GM23248 (cell line): Measurements from ENCODE around the gene F2RL3. TPM values are rescaled to one million over a fixed set of nuclear protein-coding genes. Genes with fewer than 3 reads are reported as not detected.

Source experiments
- DNase-seq: peaks from one replicate; pipeline ENCODE4 v3.0.0-alpha.2; 2015
- H2AFZ ChIP-seq: fragments of 200-600 bp; sonication (generic); 2 replicates; pipeline ENCODE4 v1.6.1; 2016; ENCODE audit warnings: antibody characterized with exemption
- H3F3A ChIP-seq: fragments of 200-600 bp; sonication (generic); 2 replicates; pipeline ENCODE4 v1.6.1; 2016; ENCODE audit warnings: mild to moderate bottlenecking, antibody characterized with exemption, mixed run types; ENCODE audit not compliant: insufficient read depth
- H3K27ac ChIP-seq: fragments of 200-600 bp; sonication (generic); 2 replicates; pipeline ENCODE4 v1.5.1; 2016; ENCODE audit warnings: mild to moderate bottlenecking
- H3K27me3 ChIP-seq: fragments of 200-600 bp; sonication (generic); replicated peaks from 2 replicates; pipeline ENCODE4 v1.6.1; 2016; ENCODE audit warnings: mild to moderate bottlenecking; ENCODE audit not compliant: insufficient read depth
- H3K36me3 ChIP-seq: fragments of 200-600 bp; sonication (generic); 2 replicates; pipeline ENCODE4 v1.6.1; 2016; ENCODE audit warnings: low read depth, mild to moderate bottlenecking
- H3K4me1 ChIP-seq: fragments of 200-600 bp; sonication (generic); 2 replicates; pipeline ENCODE4 v1.6.1; 2016; ENCODE audit warnings: mild to moderate bottlenecking; ENCODE audit not compliant: insufficient read depth
- H3K4me2 ChIP-seq: fragments of 200-600 bp; sonication (generic); one replicate; pipeline ENCODE4 v1.6.1; 2016; ENCODE audit warnings: mild to moderate bottlenecking; ENCODE audit not compliant: unreplicated experiment
- H3K4me3 ChIP-seq: fragments of 200-600 bp; sonication (generic); 2 replicates; pipeline ENCODE4 v1.5.1; 2016; ENCODE audit warnings: mild to moderate bottlenecking
- H3K79me2 ChIP-seq: fragments of 200-600 bp; sonication (generic); 2 replicates; pipeline ENCODE4 v1.6.1; 2016; ENCODE audit warnings: mild to moderate bottlenecking; ENCODE audit not compliant: insufficient read depth
- H3K9ac ChIP-seq: fragments of 200-600 bp; sonication (generic); 2 replicates; pipeline ENCODE4 v1.6.1; 2016; ENCODE audit warnings: mild to moderate bottlenecking
- H3K9me2 ChIP-seq: fragments of 200-600 bp; sonication (generic); 2 replicates; pipeline ENCODE4 v1.6.1; 2016; ENCODE audit warnings: mixed run types, mild to moderate bottlenecking, moderate library complexity; ENCODE audit not compliant: insufficient read depth
- H3K9me3 ChIP-seq: fragments of 200-600 bp; sonication (generic); one replicate; pipeline ENCODE4 v1.6.1; 2017; ENCODE audit warnings: low read depth
- H4K20me1 ChIP-seq: fragments of 200-600 bp; sonication (generic); 2 replicates; pipeline ENCODE4 v1.6.0; 2016; ENCODE audit not compliant: insufficient read depth
- EZH2 ChIP-seq: fragments of 200-600 bp; sonication (generic); IDR thresholded peaks from 2 replicates; pipeline ENCODE4 v1.6.1; 2018; ENCODE audit warnings: antibody characterized with exemption, mild to moderate bottlenecking; ENCODE audit not compliant: insufficient read depth, poor library complexity, severe bottlenecking
- EZH2phosphoT487 ChIP-seq: fragments of 200-600 bp; sonication (generic); IDR thresholded peaks from 2 replicates; pipeline ENCODE4 v1.6.1; 2018; ENCODE audit warnings: antibody characterized with exemption, moderate library complexity, mild to moderate bottlenecking, low read depth; ENCODE audit not compliant: insufficient read depth
- WGBS, 2 experiments: methylation state at CpG; one replicate each; pipeline ENCODE4 v1.1.6; 2015 to 2017; ENCODE audit warnings: low lambda C conversion rate in 2 of 2, low coverage in 1 of 2; ENCODE audit errors: missing lambda C conversion rate in 2 of 2; 5-methylcytosine and 5-hydroxymethylcytosine counted together
- in situ Hi-C: fragments of 300-500 bp; cut with MboI; formaldehyde crosslinking; loops from 2 replicates; pipeline ENCODE4 v1.15.0; 2020
- polyA plus RNA-seq: library from polyadenylated mRNA; unstranded; fragments of >200 nt; fragmentation: Nextera tagmentation; extraction: Ambion mirVana; gene quantifications from 2 replicates; pipeline ENCODE4 v1.2.1, GENCODE V29; 2016
- total RNA-seq: library from RNA; depleted of rRNA; stranded (reverse); fragments of >200 nt; shearing (Covaris generic); gene quantifications from 2 replicates; pipeline ENCODE4 v1.2.3, GENCODE V29; 2014

The F2RL3 gene
- total and polyA plus RNA-seq, 2 experiments from 2014 or later = not detected

DNA sequence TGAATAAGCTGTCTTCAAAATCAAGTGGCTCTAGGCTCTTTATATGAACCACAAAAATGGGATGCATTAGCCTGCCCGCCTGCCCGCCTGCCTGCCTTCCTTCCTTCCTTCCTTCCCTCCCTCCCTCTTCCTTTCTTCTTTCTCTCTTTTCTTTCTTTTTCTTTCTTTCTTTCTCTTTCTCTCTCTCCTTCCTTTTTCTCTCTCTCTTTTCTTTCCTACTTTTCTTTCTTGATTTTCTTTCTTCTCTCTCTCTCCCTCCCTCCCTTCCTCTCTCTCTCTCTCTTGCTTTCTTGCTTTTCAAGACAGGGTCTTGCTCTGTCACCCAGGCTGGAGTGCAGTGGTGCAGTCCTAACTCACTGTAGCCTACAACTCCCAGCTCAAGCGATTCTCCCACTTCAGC, 26.9 kb downstream of the F2RL3 start:
- in situ Hi-C loops = no loop called here
- H3K9me2 ChIP-seq = no peaks in the 10 kb centered on the region

DNA sequence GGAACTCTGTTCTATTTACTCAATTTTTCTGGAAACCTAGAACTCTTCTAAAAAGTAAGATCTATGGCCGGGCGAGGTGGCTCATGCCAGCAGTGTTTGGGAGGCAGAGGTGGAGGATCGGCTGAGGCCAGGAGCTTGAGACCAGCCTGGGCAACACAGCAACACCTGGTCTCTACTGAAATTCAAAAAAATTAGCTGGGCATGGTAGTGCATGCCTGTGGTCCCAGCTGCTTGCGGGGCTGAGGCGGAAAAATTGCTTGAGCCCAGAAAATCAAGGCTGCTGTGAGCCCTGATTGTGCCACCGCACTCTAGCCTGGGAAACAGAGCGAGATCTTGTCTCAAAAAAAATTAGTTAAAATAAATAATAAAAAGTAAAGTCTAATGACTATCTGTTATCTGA, 28.6 kb downstream of the F2RL3 start:
- no peaks in the 10 kb centered on the region for H4K20me1 ChIP-seq
- H3F3A ChIP-seq = no peaks in the 10 kb centered on the region
- no peaks in the 10 kb centered on the region for H3K4me1 ChIP-seq
- no peaks in the 10 kb centered on the region for H3K9me3 ChIP-seq
- TF ChIP-seq EZH2 = no peak
- TF ChIP-seq EZH2phosphoT487 = no peak
- no peak overlapping the region for H2AFZ ChIP-seq
- no peaks in the 10 kb centered on the region for H3K36me3 ChIP-seq
- H3K9ac ChIP-seq = no peak overlapping the region
- H3K27me3 ChIP-seq = 0 out of 2 replicates have a peak, but pooled peaks cover 6% of the 10 kb centered on the region
- H3K9me2 ChIP-seq = no peaks in the 10 kb centered on the region
- no peak for DNase-seq
- in situ Hi-C loops = no loop called here
- H3K4me2 ChIP-seq = no peak overlapping the region
- no peak overlapping the region for H3K27ac ChIP-seq
- no peaks in the 10 kb centered on the region for H3K79me2 ChIP-seq
- WGBS, 2 experiments = 54 to 59% methylated on average over 7 of the region's 7 CpGs
- H3K4me3 ChIP-seq = no peak overlapping the region

More for the DNA sequence above, 26.9 kb downstream of the F2RL3 start:
- Histone ChIP-seq H4K20me1 (no peaks in the 10 kb centered on the region), H3K79me2 (no peaks in the 10 kb centered on the region), H3K4me2 (no peak overlapping the region), H3K9me3 (no peaks in the 10 kb centered on the region), H3K9ac (no peak overlapping the region), H3K4me3 (no peak overlapping the region), H3K4me1 (no peaks in the 10 kb centered on the region), H2AFZ (no peak overlapping the region), H3K27ac (no peak overlapping the region), H3F3A (no peaks in the 10 kb centered on the region), H3K27me3 (0 out of 2 replicates have a peak, but pooled peaks cover 6% of the 10 kb centered on the region), H3K36me3 (no peaks in the 10 kb centered on the region)
- DNase-seq = no peak
- WGBS, 2 experiments = 44 to 49% methylated on average over 3 of the region's 3 CpGs
- TF ChIP-seq EZH2 (no peak), EZH2phosphoT487 (no peak)

DNA sequence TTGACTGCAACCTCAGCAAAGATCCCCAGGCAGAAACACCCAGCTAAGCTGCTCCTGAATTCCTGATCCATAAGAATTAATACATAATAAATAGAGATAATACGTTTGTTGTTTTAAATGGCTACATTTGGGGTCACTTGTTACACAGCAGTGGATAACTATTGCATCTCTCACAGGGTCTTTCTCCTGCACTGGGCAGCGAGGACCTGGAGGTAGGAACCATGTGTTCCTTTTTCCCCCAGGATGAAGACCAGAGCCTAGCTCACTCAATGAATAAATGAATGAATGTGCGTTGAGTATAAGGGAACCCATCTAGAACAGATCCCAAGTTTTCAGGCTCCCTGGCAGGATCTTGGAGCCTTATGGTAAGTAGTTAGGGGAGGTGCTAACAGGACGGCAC, 30.7 kb downstream of the F2RL3 start:
- DNase-seq = no peak
- no peaks in the 10 kb centered on the region for H3K9me3 ChIP-seq
- H2AFZ ChIP-seq = no peak overlapping the region
- WGBS, 2 experiments = 45 to 51% methylated on average over 4 of the region's 4 CpGs
- in situ Hi-C loops = no loop called here
- no peaks in the 10 kb centered on the region for H3K36me3 ChIP-seq
- no peaks in the 10 kb centered on the region for H3K4me1 ChIP-seq
- no peaks in the 10 kb centered on the region for H3K79me2 ChIP-seq
- no peak overlapping the region for H3K27ac ChIP-seq
- no peaks in the 10 kb centered on the region for H3F3A ChIP-seq
- 0 out of 2 replicates have a peak, but pooled peaks cover 6% of the 10 kb centered on the region for H3K27me3 ChIP-seq
- no peaks in the 10 kb centered on the region for H3K9me2 ChIP-seq
- no peak overlapping the region for H3K9ac ChIP-seq
- no peak overlapping the region for H3K4me2 ChIP-seq
- no peaks in the 10 kb centered on the region for H4K20me1 ChIP-seq
- no peak overlapping the region for H3K4me3 ChIP-seq
- TF ChIP-seq EZH2phosphoT487 (no peak), EZH2 (no peak)

DNA sequence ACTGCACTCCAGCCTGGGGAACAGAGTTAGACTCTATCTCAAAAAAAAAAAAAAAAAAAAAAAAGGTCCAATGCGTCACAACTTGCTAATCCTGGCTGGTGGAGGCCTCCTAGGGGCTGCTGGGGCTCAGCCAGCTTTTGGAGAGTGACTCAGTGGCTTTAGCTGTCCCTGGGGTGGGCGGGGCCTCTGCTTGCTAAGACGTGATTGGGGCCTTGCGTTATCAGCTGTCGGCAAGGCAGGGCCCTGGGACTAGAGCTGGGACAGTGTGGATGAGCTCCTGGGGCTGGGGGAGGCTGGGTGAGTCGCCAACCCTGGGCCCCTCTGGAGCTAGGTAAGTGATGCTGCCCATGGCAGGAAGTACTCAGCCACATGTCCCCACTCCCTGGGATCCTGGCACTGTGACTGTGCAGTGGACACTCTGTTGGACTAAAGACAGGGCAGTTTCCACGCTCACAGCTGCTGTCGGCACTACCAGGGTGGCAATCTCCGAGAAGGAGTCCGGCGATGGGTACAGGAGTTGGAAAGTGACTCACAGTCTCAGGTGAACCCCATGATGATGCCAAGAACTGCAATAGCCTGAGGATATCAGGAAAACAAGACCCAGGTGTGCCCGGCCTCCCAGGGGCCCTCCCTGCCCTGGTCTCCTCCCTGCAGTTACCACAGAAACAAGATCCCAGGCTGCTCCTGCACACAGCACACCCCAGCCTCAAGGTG, 32.2 kb downstream of the F2RL3 start:
- H3K27ac ChIP-seq = no peak overlapping the region
- H3K4me1 ChIP-seq = no peaks in the 10 kb centered on the region
- no peaks in the 10 kb centered on the region for H3K9me3 ChIP-seq
- no peaks in the 10 kb centered on the region for H4K20me1 ChIP-seq
- no peaks in the 10 kb centered on the region for H3K9me2 ChIP-seq
- in situ Hi-C loops = no loop called here
- H3K27me3 ChIP-seq = 0 out of 2 replicates have a peak, but pooled peaks cover 6% of the 10 kb centered on the region
- H3K9ac ChIP-seq = no peak overlapping the region
- DNase-seq = peak; percentile 91
- no peaks in the 10 kb centered on the region for H3K36me3 ChIP-seq
- 58 to 60% methylated on average over 12 of the region's 12 CpGs for WGBS, 2 experiments
- no peak overlapping the region for H2AFZ ChIP-seq
- no peaks in the 10 kb centered on the region for H3K79me2 ChIP-seq
- H3F3A ChIP-seq = no peaks in the 10 kb centered on the region
- H3K4me3 ChIP-seq = no peak overlapping the region
- TF ChIP-seq EZH2 (no peak), EZH2phosphoT487 (no peak)
- no peak overlapping the region for H3K4me2 ChIP-seq
